Measurements from ENCODE around the gene CNN2. TPM values are rescaled to one million over a fixed set of nuclear protein-coding genes. Genes with fewer than 3 reads are reported as not detected.

CNN2 gene
- total and polyA plus RNA-seq, 5 experiments from 2014 or later: 211 to 693 (median 498) TPM

Other genes starting within 250 kb of the CNN2 start
- 100 to 1,000 TPM; 321 to 323 TPM for gene PTBP1, start 229.2 kb upstream of the CNN2 start, total RNA-seq
- gene PTBP1, start 229.2 kb upstream of the CNN2 start, polyA plus RNA-seq: 100 to 1,000 TPM; 110 to 190 (median 110) TPM
- gene PLPPR3, start 204.7 kb upstream of the CNN2 start, total RNA-seq: not detected
- gene PLPPR3, start 204.7 kb upstream of the CNN2 start, polyA plus RNA-seq: not detected
- under 1 TPM; 0.21 to 0.36 TPM for gene AZU1, start 198.8 kb upstream of the CNN2 start, total RNA-seq
- not detected for gene AZU1, start 198.8 kb upstream of the CNN2 start, polyA plus RNA-seq
- gene PRTN3, start 185.6 kb upstream of the CNN2 start, total RNA-seq: not detected
- not detected for gene PRTN3, start 185.6 kb upstream of the CNN2 start, polyA plus RNA-seq
- not detected for gene ELANE, start 174.3 kb upstream of the CNN2 start, total RNA-seq
- not detected for gene ELANE, start 174.3 kb upstream of the CNN2 start, polyA plus RNA-seq
- 1 to 10 TPM; 2.4 to 3.9 TPM for gene CFD, start 166.9 kb upstream of the CNN2 start, total RNA-seq
- gene CFD, start 166.9 kb upstream of the CNN2 start, polyA plus RNA-seq: 1 to 10 TPM; 3.6 to 10.0 (median 4.3) TPM
- gene MED16, start 133.4 kb upstream of the CNN2 start, total RNA-seq: 10 to 100 TPM; 65.9 to 68.8 TPM
- 100 to 1,000 TPM in 1 of 3 donors, 10 to 100 TPM in 2; 54.3 to 117 (median 72.4) TPM for gene MED16, start 133.4 kb upstream of the CNN2 start, polyA plus RNA-seq
- gene RNU6-9, start 133.1 kb upstream of the CNN2 start, total RNA-seq: not detected
- not detected for gene RNU6-9, start 133.1 kb upstream of the CNN2 start, polyA plus RNA-seq
- gene R3HDM4, start 113.4 kb upstream of the CNN2 start, total RNA-seq: 100 to 1,000 TPM; 179 to 184 TPM
- gene R3HDM4, start 113.4 kb upstream of the CNN2 start, polyA plus RNA-seq: 100 to 1,000 TPM; 137 to 238 (median 182) TPM
- gene KISS1R, start 109.3 kb upstream of the CNN2 start, total RNA-seq: 1 to 10 TPM; 1.4 to 2.6 TPM
- under 1 TPM; 0.18 to 0.58 (median 0.52) TPM for gene KISS1R, start 109.3 kb upstream of the CNN2 start, polyA plus RNA-seq
- 1 to 10 TPM; 3.5 to 5.0 TPM for gene ARID3A, start 100.6 kb upstream of the CNN2 start, total RNA-seq
- gene ARID3A, start 100.6 kb upstream of the CNN2 start, polyA plus RNA-seq: under 1 TPM; 0.09 to 0.58 (median 0.16) TPM
- 10 to 100 TPM; 50.6 to 54.1 TPM for gene WDR18, start 42.3 kb upstream of the CNN2 start, total RNA-seq
- gene WDR18, start 42.3 kb upstream of the CNN2 start, polyA plus RNA-seq: 10 to 100 TPM; 51.2 to 72.7 (median 64.1) TPM
- gene GRIN3B, start 26.2 kb upstream of the CNN2 start, total RNA-seq: not detected
- gene GRIN3B, start 26.2 kb upstream of the CNN2 start, polyA plus RNA-seq: not detected
- 100 to 1,000 TPM; 331 to 365 TPM for gene TMEM259, start 5.5 kb upstream of the CNN2 start, total RNA-seq
- gene TMEM259, start 5.5 kb upstream of the CNN2 start, polyA plus RNA-seq: 10 to 100 TPM; 37.9 to 77.0 (median 52.0) TPM
- gene RNU6-2, start 5.1 kb upstream of the CNN2 start, total RNA-seq: not detected
- gene RNU6-2, start 5.1 kb upstream of the CNN2 start, polyA plus RNA-seq: not detected
- gene ABCA7, start 13.5 kb downstream of the CNN2 start, total RNA-seq: 100 to 1,000 TPM; 221 to 232 TPM
- gene ABCA7, start 13.5 kb downstream of the CNN2 start, polyA plus RNA-seq: 10 to 100 TPM in 1 of 3 donors, 1 to 10 TPM in 2; 4.2 to 14.4 (median 8.7) TPM
- gene ARHGAP45, start 40.6 kb downstream of the CNN2 start, total RNA-seq: 1,000 to 10,000 TPM; 1,025 to 1,060 TPM
- 100 to 1,000 TPM; 261 to 681 (median 358) TPM for gene ARHGAP45, start 40.6 kb downstream of the CNN2 start, polyA plus RNA-seq
- 10 to 100 TPM; 88.0 to 95.3 TPM for gene POLR2E, start 68.8 kb downstream of the CNN2 start, total RNA-seq
- gene POLR2E, start 68.8 kb downstream of the CNN2 start, polyA plus RNA-seq: 100 to 1,000 TPM; 159 to 233 (median 187) TPM
- 100 to 1,000 TPM; 207 to 225 TPM for gene GPX4, start 77.4 kb downstream of the CNN2 start, total RNA-seq
- gene GPX4, start 77.4 kb downstream of the CNN2 start, polyA plus RNA-seq: 100 to 1,000 TPM; 370 to 465 (median 405) TPM
- gene SBNO2, start 147.7 kb downstream of the CNN2 start, total RNA-seq: 10 to 100 TPM; 69.7 to 82.4 TPM
- gene SBNO2, start 147.7 kb downstream of the CNN2 start, polyA plus RNA-seq: 1 to 10 TPM in 2 of 3 donors, under 1 TPM in 1; 0.68 to 2.3 (median 1.0) TPM
- gene STK11, start 179.2 kb downstream of the CNN2 start, total RNA-seq: 10 to 100 TPM; 91.5 to 96.0 TPM
- gene STK11, start 179.2 kb downstream of the CNN2 start, polyA plus RNA-seq: 10 to 100 TPM; 12.3 to 43.9 (median 20.3) TPM
- gene CBARP, start 211.4 kb downstream of the CNN2 start, total RNA-seq: not detected
- not detected for gene CBARP, start 211.4 kb downstream of the CNN2 start, polyA plus RNA-seq
- gene ATP5F1D, start 215.1 kb downstream of the CNN2 start, total RNA-seq: 10 to 100 TPM; 83.9 to 89.0 TPM
- 100 to 1,000 TPM; 214 to 264 (median 262) TPM for gene ATP5F1D, start 215.1 kb downstream of the CNN2 start, polyA plus RNA-seq
- 10 to 100 TPM; 31.2 to 35.4 TPM for gene MIDN, start 222.0 kb downstream of the CNN2 start, total RNA-seq
- gene MIDN, start 222.0 kb downstream of the CNN2 start, polyA plus RNA-seq: 1 to 10 TPM; 1.1 to 8.2 (median 6.6) TPM
- 100 to 1,000 TPM; 565 to 579 TPM for gene CIRBP, start 242.7 kb downstream of the CNN2 start, total RNA-seq
- gene CIRBP, start 242.7 kb downstream of the CNN2 start, polyA plus RNA-seq: 100 to 1,000 TPM; 204 to 273 (median 262) TPM
- 10 to 100 TPM; 46.3 to 47.5 TPM for gene FAM174C, start 248.9 kb downstream of the CNN2 start, total RNA-seq
- gene FAM174C, start 248.9 kb downstream of the CNN2 start, polyA plus RNA-seq: 100 to 1,000 TPM in 1 of 3 donors, 10 to 100 TPM in 2; 66.7 to 104 (median 95.5) TPM

All from naive thymus-derived CD8-positive, alpha-beta T cell (primary cell).